ENCODE measurements around the gene FARSA.
"Not testable (repeated sequence)": the region's sequence is repeated elsewhere in the genome, so short reads cannot be mapped to it uniquely, and the experiment has no call there.

Gene FARSA

DNA sequence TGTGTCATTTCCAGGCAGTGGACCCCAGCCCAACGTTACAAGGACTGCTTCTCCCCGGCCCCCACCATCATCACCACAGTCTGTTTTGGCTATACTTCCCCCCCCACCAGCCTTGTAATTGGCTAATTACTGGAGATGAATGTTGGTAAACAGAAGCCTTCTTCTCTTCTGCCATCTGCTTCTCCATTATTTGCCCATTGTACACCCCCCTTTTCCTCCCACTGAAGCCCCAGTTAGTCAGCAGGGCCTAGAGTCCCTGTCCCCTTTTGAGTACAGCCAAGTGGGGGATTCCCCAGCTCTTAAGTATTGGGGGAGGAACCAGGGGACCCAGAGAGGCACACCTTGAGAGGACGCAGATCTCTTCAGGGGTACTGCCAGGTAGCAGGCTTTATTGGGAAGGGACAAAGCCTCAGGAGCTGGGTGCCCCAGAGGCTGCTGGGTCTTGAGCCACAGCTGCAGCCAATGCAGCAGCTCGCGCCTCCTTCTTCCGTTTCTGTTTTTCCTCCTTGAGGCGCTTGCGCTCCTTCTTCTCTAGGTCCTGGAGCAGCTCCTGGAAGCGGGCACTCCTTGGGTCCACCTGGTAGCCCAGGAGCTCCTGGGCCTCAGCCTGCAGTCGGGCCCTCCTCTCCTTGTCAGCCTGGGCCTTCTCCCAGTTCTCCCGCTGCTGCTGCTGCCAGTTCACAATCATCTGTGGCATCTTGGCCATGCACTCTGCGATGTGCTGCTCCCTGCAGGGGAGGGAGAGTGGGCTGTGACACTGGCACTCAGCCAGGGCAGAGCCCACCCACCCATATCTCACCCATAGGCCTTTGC lies 20.5 kb upstream of the FARSA start:
- no peak for DNase-seq

DNA sequence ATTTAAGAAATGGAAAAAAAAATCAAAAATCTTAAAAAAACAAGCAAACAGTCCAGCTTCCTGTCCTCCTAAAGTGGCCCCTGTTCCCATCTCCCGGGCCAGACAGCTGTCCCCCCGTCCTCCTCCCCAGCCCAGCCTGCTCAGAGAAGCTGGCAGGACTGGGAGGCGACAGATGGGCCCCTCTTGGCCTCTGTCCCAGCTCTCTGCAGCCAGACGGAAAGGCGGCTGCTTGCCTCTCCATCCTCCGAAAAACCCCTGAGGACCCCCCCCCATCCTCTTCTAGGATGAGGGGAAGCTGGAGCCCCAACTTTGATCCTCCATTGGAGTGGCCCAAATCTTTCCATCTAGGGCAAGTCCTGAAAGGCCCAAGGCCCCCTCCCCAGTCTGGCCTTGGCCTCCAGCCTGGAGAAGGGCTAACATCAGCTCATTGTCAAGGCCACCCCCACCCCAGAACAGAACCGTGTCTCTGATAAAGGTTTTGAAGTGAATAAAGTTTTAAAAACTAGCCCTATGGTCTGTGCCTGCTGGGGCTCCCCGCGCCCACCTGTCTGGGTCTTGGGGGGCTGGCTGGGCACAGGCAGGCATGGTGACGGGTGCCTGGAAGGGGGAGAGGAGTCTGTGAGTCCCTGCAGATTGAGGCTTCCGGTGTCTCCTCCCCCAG lies 19.8 kb upstream of the FARSA start:
- no peak for DNase-seq

DNA sequence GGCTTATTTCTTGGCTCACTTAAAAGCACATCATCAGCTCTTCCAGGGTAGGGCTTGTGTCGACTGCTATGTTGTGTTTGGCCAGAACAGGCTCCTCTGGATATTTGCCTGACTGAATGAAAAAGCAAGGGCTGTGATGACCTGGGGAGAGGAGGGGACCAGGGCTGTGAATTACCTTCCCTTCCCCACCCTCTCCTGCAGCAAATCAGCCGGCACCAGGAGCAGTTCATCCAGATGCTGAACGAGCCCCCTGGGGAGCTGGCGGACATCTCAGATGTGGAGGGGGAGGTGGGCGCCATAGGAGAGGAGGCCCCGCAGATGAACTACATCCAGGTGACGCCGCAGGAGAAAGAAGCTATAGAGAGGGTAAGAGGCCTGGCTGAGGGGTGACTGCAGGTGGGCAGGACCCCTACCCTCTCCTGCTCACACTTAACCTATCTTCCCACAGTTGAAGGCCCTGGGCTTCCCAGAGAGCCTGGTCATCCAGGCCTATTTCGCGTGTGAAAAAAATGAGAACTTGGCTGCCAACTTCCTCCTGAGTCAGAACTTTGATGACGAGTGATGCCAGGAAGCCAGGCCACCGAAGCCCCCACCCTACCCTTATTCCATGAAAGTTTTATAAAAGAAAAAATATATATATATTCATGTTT lies 19.1 kb upstream of the FARSA start:
- peak; percentile 48 for DNase-seq

DNA sequence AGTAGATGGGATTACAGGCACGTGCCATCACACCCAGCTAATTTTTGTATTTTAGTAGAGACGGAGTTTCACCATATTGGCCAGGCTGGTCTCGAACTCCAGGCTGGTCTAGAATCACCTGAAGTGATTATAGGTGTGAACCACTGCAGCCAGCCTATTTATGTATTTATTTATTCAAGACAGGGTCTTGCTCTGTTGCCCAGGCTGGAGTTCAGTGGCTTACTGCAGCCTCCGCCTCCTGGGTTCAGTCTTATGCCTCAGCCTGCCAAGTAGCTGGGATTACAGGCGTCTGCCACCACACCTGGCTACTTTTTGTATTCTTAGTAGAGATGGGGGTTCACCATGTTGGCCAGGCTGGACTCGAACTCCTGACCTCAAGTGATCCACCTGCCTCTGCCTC lies 18.5 kb upstream of the FARSA start:
- not testable (repeated sequence) for DNase-seq

GRCh38 chr19:12949363-12950283 lies 16.1 kb upstream of the FARSA start:
- DNase-seq = no peak

DNA sequence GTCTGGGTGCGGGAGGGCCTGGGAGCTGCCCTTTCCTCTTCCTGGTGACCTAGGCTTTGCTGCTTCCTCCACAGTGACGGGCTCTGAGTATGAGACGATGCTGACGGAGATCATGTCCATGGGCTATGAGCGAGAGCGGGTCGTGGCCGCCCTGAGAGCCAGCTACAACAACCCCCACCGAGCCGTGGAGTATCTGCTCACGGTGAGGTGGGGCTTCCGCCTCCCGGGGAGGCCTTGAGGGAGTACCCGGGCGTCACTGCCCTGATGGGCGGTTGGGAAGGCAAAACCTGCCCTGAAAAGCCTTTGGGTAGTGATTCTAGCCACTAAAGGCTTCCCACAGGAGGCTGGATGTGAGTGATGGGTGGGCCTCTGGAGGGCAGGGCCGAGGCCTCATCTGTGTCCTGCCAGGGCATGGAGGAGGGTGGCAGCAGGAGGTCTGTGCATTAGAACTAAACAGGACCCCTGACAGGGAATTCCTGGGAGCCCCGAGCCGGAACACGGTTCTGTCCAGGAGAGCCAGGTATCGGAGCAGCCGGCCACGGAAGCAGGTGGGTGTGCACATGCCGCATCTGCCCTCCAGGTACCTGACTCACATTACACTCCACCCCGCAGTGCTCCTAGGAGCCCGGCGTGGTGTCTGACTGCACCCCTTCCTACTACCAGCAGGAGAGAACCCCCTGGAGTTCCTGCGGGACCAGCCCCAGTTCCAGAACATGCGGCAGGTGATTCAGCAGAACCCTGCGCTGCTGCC lies 15.3 kb upstream of the FARSA start:
- DNase-seq = no peak

GRCh38 chr19:12947702-12948611 lies 14.4 kb upstream of the FARSA start:
- no peak for DNase-seq

- no peak for DNase-seq
These were observed 13.4 kb upstream of the FARSA start for GRCh38 chr19:12946731-12947496.

DNA sequence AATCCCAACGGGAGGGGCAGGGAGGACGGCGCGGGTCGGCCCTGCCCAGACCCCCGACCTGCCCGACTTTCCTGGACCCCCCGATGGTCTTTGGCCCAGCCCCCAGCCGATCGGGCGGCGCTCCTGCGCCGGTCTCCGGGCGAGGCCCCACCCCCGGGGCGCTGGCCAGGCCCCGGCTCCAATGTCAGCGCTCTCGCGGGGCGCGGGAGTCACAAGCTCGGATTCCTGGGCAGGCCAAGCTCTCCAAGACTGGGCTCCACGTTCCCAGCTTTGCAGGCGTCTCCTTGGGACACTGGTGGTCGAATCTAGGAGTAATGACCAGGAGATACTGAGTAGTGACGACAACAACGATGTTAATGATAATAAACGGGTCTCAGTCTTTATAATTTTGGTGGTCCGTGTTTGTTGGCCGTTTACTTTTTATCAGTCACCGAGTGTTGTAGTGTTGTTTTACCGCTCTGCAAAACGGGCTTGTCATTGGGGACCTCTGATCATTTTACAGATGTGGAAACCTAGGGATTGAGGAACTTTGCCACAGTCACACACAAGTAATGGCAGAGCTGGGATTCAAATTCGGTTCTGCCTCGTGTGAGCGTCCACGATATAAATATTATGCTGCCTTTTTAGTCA lies 12.7 kb upstream of the FARSA start:
- peak; percentile 78 for DNase-seq

DNA sequence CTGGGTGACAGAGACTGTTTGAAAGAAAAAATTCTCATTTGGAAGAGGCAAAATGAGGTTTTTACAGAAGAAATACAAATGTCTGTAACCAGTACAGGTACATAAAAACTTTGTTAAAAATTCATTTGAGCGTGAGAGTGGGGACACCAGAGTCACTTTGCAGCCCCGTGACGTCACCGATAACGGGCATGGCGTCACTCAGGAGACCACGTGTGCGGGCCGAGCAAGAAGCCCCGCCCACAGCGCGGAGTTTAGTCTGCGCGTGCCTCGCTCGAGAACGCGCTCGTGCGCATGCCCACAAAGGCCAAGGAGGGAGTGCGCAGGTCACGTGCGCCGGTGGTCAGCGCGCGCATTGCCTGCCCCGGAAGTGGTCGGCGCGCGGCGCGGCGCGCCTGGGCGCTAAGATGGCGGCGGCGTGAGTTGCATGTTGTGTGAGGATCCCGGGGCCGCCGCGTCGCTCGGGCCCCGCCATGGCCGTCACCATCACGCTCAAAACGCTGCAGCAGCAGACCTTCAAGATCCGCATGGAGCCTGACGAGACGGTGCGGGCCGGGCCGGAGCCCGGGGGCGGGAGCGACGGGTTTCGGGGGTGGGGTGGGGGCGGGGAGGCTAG lies 12.1 kb upstream of the FARSA start, which contains the start of gene RAD23A:
Gene RAD23A, plus strand, starts transcription at position 384 of the 613 bp plus-strand sequence. Its CDS starts 87 bp downstream, at position 471.
- DNase-seq = peak; percentile 92

DNA sequence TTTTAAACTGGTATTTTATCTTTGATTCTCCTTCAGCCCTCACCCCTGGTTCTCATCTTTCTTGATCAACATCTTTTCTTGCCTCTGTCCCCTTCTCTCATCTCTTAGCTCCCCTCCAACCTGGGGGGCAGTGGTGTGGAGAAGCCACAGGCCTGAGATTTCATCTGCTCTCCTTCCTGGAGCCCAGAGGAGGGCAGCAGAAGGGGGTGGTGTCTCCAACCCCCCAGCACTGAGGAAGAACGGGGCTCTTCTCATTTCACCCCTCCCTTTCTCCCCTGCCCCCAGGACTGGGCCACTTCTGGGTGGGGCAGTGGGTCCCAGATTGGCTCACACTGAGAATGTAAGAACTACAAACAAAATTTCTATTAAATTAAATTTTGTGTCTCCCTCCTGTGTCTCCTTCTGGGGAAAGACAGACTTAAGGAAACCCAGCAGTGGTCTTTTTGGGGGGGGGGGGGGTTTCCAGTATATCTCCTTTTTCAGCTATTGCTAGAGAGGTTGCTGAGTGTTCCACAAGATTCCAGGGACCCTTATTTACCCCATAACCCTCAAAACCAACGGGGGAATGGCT lies 10.7 kb upstream of the FARSA start:
- DNase-seq = no peak

DNA sequence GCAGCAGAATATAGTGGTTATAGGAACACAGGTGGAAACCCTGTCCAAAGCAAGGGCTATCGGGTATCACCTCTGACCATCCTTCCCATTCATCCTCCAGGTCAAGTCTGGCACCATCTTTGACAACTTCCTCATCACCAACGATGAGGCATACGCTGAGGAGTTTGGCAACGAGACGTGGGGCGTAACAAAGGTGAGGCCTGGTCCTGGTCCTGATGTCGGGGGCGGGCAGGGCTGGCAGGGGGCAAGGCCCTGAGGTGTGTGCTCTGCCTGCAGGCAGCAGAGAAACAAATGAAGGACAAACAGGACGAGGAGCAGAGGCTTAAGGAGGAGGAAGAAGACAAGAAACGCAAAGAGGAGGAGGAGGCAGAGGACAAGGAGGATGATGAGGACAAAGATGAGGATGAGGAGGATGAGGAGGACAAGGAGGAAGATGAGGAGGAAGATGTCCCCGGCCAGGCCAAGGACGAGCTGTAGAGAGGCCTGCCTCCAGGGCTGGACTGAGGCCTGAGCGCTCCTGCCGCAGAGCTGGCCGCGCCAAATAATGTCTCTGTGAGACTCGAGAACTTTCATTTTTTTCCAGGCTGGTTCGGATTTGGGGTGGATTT lies 10.0 kb upstream of the FARSA start:
- no peak for DNase-seq

DNA sequence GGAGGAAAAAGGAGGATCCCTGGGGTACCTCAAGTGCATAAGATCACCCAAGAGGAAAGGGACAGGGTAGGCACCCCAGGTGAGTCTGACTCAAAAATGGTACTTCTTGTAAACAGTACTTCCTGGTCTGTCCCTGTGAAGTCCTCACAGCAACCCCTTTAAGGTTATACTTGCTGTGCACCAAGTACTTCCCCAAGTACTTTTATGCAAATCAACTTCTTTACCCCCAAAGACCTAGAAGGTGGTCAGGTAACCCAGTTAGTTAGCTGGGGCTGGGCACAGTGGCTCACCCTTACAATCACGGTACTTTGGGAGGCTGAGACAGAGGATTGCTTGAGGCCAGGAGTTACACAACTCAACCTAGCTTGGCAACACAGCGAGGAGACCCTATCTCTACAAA lies 7.4 kb upstream of the FARSA start:
- DNase-seq = no peak

DNA sequence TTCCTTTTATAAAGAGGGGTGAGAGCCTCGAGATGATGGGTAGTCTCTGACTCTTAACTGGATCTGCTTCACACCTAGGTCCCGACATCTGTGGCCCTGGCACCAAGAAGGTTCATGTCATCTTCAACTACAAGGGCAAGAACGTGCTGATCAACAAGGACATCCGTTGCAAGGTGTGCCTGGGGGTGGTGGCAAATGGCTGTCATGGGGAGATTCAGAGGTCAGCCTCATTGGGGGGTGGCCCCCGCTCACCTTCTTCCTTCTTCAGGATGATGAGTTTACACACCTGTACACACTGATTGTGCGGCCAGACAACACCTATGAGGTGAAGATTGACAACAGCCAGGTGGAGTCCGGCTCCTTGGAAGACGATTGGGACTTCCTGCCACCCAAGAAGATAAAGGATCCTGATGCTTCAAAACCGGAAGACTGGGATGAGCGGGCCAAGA lies 6.5 kb upstream of the FARSA start:
- DNase-seq = no peak

GRCh38 chr19:12938779-12939601 lies 5.5 kb upstream of the FARSA start:
- DNase-seq = no peak

DNA sequence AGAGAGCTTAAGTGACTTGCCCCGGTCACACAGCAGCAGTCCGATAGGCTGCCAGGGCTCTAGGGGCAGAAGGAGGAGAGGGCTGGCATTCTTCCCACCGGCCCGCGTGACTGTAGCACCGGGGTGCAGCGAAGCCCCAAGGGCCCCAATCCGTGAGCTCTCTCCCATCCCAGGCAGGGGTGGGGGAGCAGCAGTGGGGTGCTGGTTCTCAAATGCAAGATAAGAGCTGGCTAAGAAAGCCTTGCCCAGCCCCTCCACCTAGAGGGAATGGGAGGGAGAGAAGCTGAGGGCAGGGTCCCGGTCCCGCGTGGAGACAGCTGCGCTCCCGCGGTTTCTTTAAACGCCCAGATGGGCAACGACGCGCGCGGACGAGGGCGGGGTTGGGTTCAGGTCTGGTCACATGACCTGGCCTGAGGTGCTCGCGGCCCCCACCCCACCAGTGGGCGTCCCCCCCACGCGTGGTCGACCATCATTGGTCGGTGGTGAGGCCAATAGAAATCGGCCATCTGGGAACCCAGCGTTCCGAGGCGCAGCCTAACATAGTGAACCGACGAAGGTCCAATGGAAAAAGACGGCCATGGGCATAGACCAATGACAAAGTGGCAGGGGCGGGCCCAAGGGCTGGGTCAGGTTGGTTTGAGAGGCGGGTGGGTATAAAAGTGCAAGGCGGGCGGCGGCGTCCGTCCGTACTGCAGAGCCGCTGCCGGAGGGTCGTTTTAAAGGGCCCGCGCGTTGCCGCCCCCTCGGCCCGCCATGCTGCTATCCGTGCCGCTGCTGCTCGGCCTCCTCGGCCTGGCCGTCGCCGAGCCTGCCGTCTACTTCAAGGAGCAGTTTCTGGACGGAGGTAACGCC lies 4.6 kb upstream of the FARSA start, which contains the start of gene CALR:
Gene CALR, plus strand, starts transcription at position 683 of the 852 bp plus-strand sequence. Its CDS starts 71 bp downstream, at position 754.
- DNase-seq = peak; percentile 98

All from NCI-H226 (cell line).